SK-N-SH (cell line): ENCODE results near the gene RAB6B. TPM values are rescaled to one million over a fixed set of nuclear protein-coding genes. Genes with fewer than 3 reads are reported as not detected.

Experiments
- CTCF ChIA-PET: fragments of 300-600, 350-600 bp; formaldehyde crosslinking; extraction: SDS; loops from one replicate; lab custom pipeline; 2021; lab: Yijun Ruan, JAX
- POLR2A ChIA-PET: fragments of 350-600 bp; sonication (Branson Sonifier 250); formaldehyde crosslinking; extraction: SDS; loops from one replicate; lab custom pipeline; 2020; ENCODE audit warnings: antibody characterized with exemption, inconsistent platforms; lab: Yijun Ruan, JAX
- DNase-seq: peaks from one replicate; pipeline ENCODE4 v3.0.0; 2012
- H2AFZ ChIP-seq: fragments of 200-600 bp; sonication (generic); 2 replicates; pipeline ENCODE4 v1.8.1; 2016; ENCODE audit warnings: antibody characterized with exemption, mild to moderate bottlenecking, low read depth
- H3F3A ChIP-seq: fragments of 200-600 bp; sonication (generic); replicated peaks from 2 replicates; pipeline ENCODE3; 2016; ENCODE audit warnings: antibody characterized with exemption, mild to moderate bottlenecking; ENCODE audit not compliant: insufficient read depth
- H3K27ac ChIP-seq, 2 experiments: fragments of 200-500 bp in 1 of 2; fragments of 200-600 bp in 1 of 2; sonication (Bioruptor generic) in 1 of 2; sonication (generic), shearing (Covaris generic) in 1 of 2; 2 replicates each; pipeline versions ENCODE4 v1.5.1 to v1.6.1; 2014 to 2016; ENCODE audit warnings: low read depth in 2 of 2, inconsistent platforms in 1 of 2, low read length in 1 of 2, mild to moderate bottlenecking in 1 of 2, mixed read lengths in 1 of 2
- H3K27me3 ChIP-seq: fragments of 200-600 bp; sonication (generic), shearing (Covaris generic); 2 replicates; pipeline ENCODE4 v1.6.1; 2016; ENCODE audit warnings: mixed run types; ENCODE audit not compliant: insufficient read depth
- H3K36me3 ChIP-seq, 2 experiments: fragments of 200-500 bp in 1 of 2; fragments of 200-600 bp in 1 of 2; sonication (Bioruptor generic) in 1 of 2; sonication (generic) in 1 of 2; replicated peaks in 1 of 2; 2 replicates each; pipeline versions ENCODE3 to v1.5.1; 2014 to 2016; ENCODE audit warnings: low read length in 1 of 2, mild to moderate bottlenecking in 1 of 2; ENCODE audit not compliant: insufficient read depth in 2 of 2, control insufficient read depth in 1 of 2
- H3K4me1 ChIP-seq, 2 experiments: fragments of 200-500 bp in 1 of 2; fragments of 200-600 bp in 1 of 2; sonication (Bioruptor generic) in 1 of 2; sonication (generic), shearing (Covaris generic) in 1 of 2; 2 replicates each; pipeline versions ENCODE4 v1.5.1 to v1.6.1; 2014 to 2016; ENCODE audit warnings: low read depth in 1 of 2, low read length in 1 of 2, mixed run types in 1 of 2; ENCODE audit not compliant: insufficient read depth in 2 of 2, control insufficient read depth in 1 of 2
- H3K4me2 ChIP-seq: fragments of 200-600 bp; sonication (generic), shearing (Covaris generic); 2 replicates; pipeline ENCODE4 v1.6.1; 2017; ENCODE audit warnings: mixed run types
- H3K4me3 ChIP-seq, 2 experiments: fragments of 200-500 bp in 1 of 2; fragments of 200-600 bp in 1 of 2; sonication (Bioruptor generic) in 1 of 2; sonication (generic), shearing (Covaris generic) in 1 of 2; 2 replicates each; pipeline versions ENCODE4 v1.5.1 to v1.8.1; 2014 to 2016; ENCODE audit warnings: low read depth in 2 of 2, inconsistent platforms in 1 of 2, low read length in 1 of 2, mild to moderate bottlenecking in 1 of 2, mixed read lengths in 1 of 2, moderate library complexity in 1 of 2
- H3K79me2 ChIP-seq: fragments of 200-600 bp; sonication (generic); 2 replicates; pipeline ENCODE4 v1.8.1; 2017; ENCODE audit warnings: mild to moderate bottlenecking; ENCODE audit not compliant: insufficient read depth
- H3K9ac ChIP-seq: fragments of 200-600 bp; sonication (generic); 2 replicates; pipeline ENCODE4 v1.6.1; 2017; ENCODE audit warnings: mixed run types
- H3K9me2 ChIP-seq: fragments of 200-600 bp; sonication (generic); 2 replicates; pipeline ENCODE4 v1.6.1; 2017; ENCODE audit warnings: mixed run types
- H3K9me3 ChIP-seq: fragments of 200-600 bp; sonication (generic); 2 replicates; pipeline ENCODE4 v1.6.1; 2017; ENCODE audit warnings: mixed run types, mild to moderate bottlenecking, moderate library complexity
- H4K20me1 ChIP-seq: fragments of 200-600 bp; sonication (generic); 2 replicates; pipeline ENCODE4 v1.6.1; 2017; ENCODE audit warnings: mild to moderate bottlenecking, mixed run types; ENCODE audit not compliant: insufficient read depth
- FOXJ3 ChIP-seq: sonication (generic); formaldehyde crosslinking; IDR thresholded peaks from 2 replicates; pipeline ENCODE4 v1.5.1; 2020; ENCODE audit warnings: mild to moderate bottlenecking, missing genetic modification reagents
- GATA2 ChIP-seq: sonication (generic); formaldehyde crosslinking; IDR thresholded peaks from 2 replicates; pipeline ENCODE4 v1.5.0; 2020; ENCODE audit warnings: mild to moderate bottlenecking, missing genetic modification reagents
- JUND ChIP-seq: IDR thresholded peaks from 2 replicates; pipeline ENCODE4 v1.4.0; 2012
- MEF2A ChIP-seq: IDR thresholded peaks from 2 replicates; pipeline ENCODE4 v1.4.0; 2012; ENCODE audit warnings: low read depth, borderline replicate concordance
- MXI1 ChIP-seq: IDR thresholded peaks from 2 replicates; pipeline ENCODE4 v1.6.1; 2012; ENCODE audit warnings: mild to moderate bottlenecking, low read depth, low read length, improper control_type of control experiment
- NFIC ChIP-seq: IDR thresholded peaks from 2 replicates; pipeline ENCODE4 v1.4.0; 2012; ENCODE audit warnings: borderline replicate concordance
- NRF1 ChIP-seq: IDR thresholded peaks from 2 replicates; pipeline ENCODE4 v1.6.1; 2012; ENCODE audit warnings: low read depth, mild to moderate bottlenecking, low read length
- RCOR1 ChIP-seq: fragments of 150-350 bp; IDR thresholded peaks from 2 replicates; pipeline ENCODE4 v1.6.1; 2017; ENCODE audit warnings: antibody characterized with exemption, low read length
- RXRA ChIP-seq: IDR thresholded peaks from 2 replicates; pipeline ENCODE4 v1.4.0; 2012; ENCODE audit warnings: low read depth, mild to moderate bottlenecking, borderline replicate concordance
- SIN3A ChIP-seq: IDR thresholded peaks from 2 replicates; pipeline ENCODE4 v1.6.1; 2012; ENCODE audit warnings: low read depth, mild to moderate bottlenecking, low read length, moderate library complexity, borderline replicate concordance
- SMC3 ChIP-seq: IDR thresholded peaks from 2 replicates; pipeline ENCODE4 v1.6.1; 2012; ENCODE audit warnings: low read depth, low read length, improper control_type of control experiment
- TCF12 ChIP-seq: IDR thresholded peaks from 2 replicates; pipeline ENCODE4 v1.4.0; 2012
- TEAD4 ChIP-seq: IDR thresholded peaks from 2 replicates; pipeline ENCODE4 v1.4.0; 2012; ENCODE audit warnings: mild to moderate bottlenecking, borderline replicate concordance; ENCODE audit not compliant: insufficient read depth
- WGBS: methylation state at CpG from one replicate; pipeline ENCODE4 v1.1.6; 2017; ENCODE audit warnings: low lambda C conversion rate; 5-methylcytosine and 5-hydroxymethylcytosine counted together
- polyA plus RNA-seq, 3 experiments: library from polyadenylated mRNA; depleted of rRNA; stranded (reverse); fragments of >200 nt; gene quantifications; 2 replicates each; pipeline ENCODE4 v1.2.3, GENCODE V29; 2012
- TF ChIP-seq, protein P1 (sequence below): IDR thresholded peaks from 2 replicates; pipeline ENCODE4 v1.4.0; 2012; ENCODE audit warnings: low read depth
- TF ChIP-seq, protein P2 (sequence below): IDR thresholded peaks from 2 replicates; pipeline ENCODE4 v1.6.1; 2012; ENCODE audit warnings: mild to moderate bottlenecking, low read depth, low read length, moderate library complexity
- TF ChIP-seq, protein P3 (sequence below): IDR thresholded peaks from 2 replicates; pipeline ENCODE4 v1.4.0; 2012; ENCODE audit warnings: low read depth, borderline replicate concordance
- TF ChIP-seq, protein P4 (sequence below): fragments of 150-350 bp; IDR thresholded peaks from 2 replicates; pipeline ENCODE4 v1.6.1; 2016; ENCODE audit warnings: mild to moderate bottlenecking, low read depth, low read length

Gene RAB6B
- polyA plus RNA-seq, 1 of the 3 experiments (the other 2 are of a cell fraction): 9.3 TPM

DNA sequence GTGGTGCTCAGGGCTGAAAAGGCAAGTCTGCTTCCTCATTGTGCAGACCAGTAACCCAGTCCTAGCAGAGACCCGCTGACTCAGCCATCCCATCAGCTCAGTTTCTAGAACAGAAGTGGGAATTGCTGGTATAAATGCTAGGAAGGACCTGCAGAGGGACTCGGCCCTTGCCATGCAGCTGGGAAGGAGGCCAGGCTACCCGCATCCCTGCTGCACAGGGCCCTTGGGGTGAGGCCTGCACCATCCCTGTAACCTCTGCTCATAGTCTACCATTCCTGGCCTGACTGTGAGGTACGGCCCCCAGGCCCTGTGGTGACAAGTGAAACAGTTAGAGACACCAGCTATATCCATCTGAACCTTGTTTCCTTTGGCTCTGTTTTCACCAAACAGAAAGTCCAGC lies 23.5 kb downstream of the RAB6B start:
- H3K36me3 ChIP-seq: no peaks in the 10 kb centered on the region
- peaks cover 0 to 10% of the 10 kb centered on the region in 2 experiments; a peak in 1 of 4 replicates for H3K4me1 ChIP-seq
- no peaks in the 10 kb centered on the region for H3K9me3 ChIP-seq
- TF ChIP-seq SMC3: no peak
- no peak for TF ChIP-seq JUND
- TF ChIP-seq NRF1: no peak
- TF ChIP-seq TCF12: no peak
- no peak for TF ChIP-seq RCOR1
- TF ChIP-seq, protein P1, sequence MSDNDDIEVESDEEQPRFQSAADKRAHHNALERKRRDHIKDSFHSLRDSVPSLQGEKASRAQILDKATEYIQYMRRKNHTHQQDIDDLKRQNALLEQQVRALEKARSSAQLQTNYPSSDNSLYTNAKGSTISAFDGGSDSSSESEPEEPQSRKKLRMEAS: no peak
- TF ChIP-seq, protein P2, sequence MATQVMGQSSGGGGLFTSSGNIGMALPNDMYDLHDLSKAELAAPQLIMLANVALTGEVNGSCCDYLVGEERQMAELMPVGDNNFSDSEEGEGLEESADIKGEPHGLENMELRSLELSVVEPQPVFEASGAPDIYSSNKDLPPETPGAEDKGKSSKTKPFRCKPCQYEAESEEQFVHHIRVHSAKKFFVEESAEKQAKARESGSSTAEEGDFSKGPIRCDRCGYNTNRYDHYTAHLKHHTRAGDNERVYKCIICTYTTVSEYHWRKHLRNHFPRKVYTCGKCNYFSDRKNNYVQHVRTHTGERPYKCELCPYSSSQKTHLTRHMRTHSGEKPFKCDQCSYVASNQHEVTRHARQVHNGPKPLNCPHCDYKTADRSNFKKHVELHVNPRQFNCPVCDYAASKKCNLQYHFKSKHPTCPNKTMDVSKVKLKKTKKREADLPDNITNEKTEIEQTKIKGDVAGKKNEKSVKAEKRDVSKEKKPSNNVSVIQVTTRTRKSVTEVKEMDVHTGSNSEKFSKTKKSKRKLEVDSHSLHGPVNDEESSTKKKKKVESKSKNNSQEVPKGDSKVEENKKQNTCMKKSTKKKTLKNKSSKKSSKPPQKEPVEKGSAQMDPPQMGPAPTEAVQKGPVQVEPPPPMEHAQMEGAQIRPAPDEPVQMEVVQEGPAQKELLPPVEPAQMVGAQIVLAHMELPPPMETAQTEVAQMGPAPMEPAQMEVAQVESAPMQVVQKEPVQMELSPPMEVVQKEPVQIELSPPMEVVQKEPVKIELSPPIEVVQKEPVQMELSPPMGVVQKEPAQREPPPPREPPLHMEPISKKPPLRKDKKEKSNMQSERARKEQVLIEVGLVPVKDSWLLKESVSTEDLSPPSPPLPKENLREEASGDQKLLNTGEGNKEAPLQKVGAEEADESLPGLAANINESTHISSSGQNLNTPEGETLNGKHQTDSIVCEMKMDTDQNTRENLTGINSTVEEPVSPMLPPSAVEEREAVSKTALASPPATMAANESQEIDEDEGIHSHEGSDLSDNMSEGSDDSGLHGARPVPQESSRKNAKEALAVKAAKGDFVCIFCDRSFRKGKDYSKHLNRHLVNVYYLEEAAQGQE: no peak
- H3K4me2 ChIP-seq: no peak overlapping the region
- H3K9me2 ChIP-seq: no peaks in the 10 kb centered on the region
- H3K79me2 ChIP-seq: no peaks in the 10 kb centered on the region
- H2AFZ ChIP-seq: no peak overlapping the region
- no peaks in the 10 kb centered on the region for H3F3A ChIP-seq
- no peak for DNase-seq
- no peak overlapping the region for H3K9ac ChIP-seq
- ChIA-PET POLR2A (no interaction called here), CTCF (interaction anchor here (0.9 to 1.3 kb wide), 3 partner anchors 53 to 302 kb away, joined by 3 read pairs; no protein-coding TSS in a partner anchor)
- WGBS: 64% methylated on average over 2 of the region's 4 CpGs
- H4K20me1 ChIP-seq: no peaks in the 10 kb centered on the region
- H3K27me3 ChIP-seq: no peaks in the 10 kb centered on the region
- no peak overlapping the region; a peak in 1 of 4 replicates for H3K27ac ChIP-seq
- no peak overlapping the region for H3K4me3 ChIP-seq

DNA sequence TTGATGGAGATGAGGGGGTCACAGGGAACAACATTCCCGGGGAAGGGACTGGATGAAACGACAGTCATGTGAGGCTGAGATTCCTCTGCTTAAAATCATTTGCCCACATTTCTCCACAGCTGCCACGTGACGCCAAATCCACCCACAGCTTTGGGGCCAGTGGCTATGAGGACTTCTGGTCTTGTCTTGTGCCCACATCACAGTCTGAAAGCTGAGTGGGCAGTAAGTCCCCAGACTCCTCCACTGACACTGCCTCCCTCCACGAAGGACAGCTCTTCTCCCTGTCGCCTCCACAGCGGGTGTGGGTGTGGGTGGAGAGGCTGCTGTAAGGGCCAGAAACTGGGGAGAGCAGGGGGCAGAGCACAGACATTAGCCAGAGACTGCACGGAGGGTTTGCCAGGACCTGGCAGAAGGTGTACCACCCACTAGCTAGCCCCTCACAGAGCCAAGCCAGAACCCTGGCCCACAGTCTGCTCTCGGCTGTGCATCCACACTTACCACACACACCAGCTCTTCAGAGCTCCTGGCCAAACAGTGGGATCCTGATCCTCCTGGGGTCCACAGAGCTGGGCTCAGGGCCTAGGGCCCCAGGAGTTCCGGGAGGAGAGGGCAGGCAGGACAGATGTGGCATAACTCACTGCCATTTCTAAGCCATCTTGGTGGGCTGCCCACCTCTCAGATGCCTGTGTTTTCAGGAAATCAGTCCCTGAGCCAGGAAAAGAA lies 24.2 kb downstream of the RAB6B start:
- ChIA-PET POLR2A (no interaction called here), CTCF (interaction anchor here (1.3 kb wide), 1 partner anchor 303 kb away, joined by 3 read pairs; no protein-coding TSS in a partner anchor)
- TF ChIP-seq GATA2: no peak
- TF ChIP-seq, protein P3, sequence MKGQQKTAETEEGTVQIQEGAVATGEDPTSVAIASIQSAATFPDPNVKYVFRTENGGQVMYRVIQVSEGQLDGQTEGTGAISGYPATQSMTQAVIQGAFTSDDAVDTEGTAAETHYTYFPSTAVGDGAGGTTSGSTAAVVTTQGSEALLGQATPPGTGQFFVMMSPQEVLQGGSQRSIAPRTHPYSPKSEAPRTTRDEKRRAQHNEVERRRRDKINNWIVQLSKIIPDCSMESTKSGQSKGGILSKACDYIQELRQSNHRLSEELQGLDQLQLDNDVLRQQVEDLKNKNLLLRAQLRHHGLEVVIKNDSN: no peak
- TF ChIP-seq, protein P4, sequence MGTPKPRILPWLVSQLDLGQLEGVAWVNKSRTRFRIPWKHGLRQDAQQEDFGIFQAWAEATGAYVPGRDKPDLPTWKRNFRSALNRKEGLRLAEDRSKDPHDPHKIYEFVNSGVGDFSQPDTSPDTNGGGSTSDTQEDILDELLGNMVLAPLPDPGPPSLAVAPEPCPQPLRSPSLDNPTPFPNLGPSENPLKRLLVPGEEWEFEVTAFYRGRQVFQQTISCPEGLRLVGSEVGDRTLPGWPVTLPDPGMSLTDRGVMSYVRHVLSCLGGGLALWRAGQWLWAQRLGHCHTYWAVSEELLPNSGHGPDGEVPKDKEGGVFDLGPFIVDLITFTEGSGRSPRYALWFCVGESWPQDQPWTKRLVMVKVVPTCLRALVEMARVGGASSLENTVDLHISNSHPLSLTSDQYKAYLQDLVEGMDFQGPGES: no peak
- TF ChIP-seq FOXJ3 (CRISPR knock-in tag): no peak
- no peak for TF ChIP-seq MEF2A
- no peak for TF ChIP-seq NFIC
- TF ChIP-seq RXRA: no peak
- no peak for TF ChIP-seq SIN3A
- TF ChIP-seq, protein P2: no peak
- no peak for TF ChIP-seq RCOR1
- TF ChIP-seq MXI1: no peak
- no peak for TF ChIP-seq TCF12
- TF ChIP-seq TEAD4: no peak

More for the DNA sequence above, 24.2 kb downstream of the RAB6B start:
- Histone ChIP-seq H3K27me3 (no peaks in the 10 kb centered on the region), H3K9me3 (no peaks in the 10 kb centered on the region), H3K4me2 (no peak overlapping the region), H3K9me2 (no peaks in the 10 kb centered on the region), H3K4me3 (no peak overlapping the region), H3K27ac (no peak overlapping the region), H3K4me1 (peaks cover 0 to 10% of the 10 kb centered on the region in 2 experiments; a peak in 1 of 4 replicates), H4K20me1 (no peaks in the 10 kb centered on the region), H3F3A (no peaks in the 10 kb centered on the region), H3K9ac (no peak overlapping the region), H3K79me2 (no peaks in the 10 kb centered on the region), H3K36me3 (no peaks in the 10 kb centered on the region), H2AFZ (no peak overlapping the region)
- DNase-seq: no peak
- 85% methylated on average over 5 of the region's 10 CpGs for WGBS
